GM12875 (cell line): ENCODE results near the gene ARMC6.

Source experiments
- H3K4me3 ChIP-seq: one replicate; pipeline ENCODE4 v1.5.1; 2011; ENCODE audit warnings: low read depth, low read length, control low read depth
- CTCF ChIP-seq: IDR thresholded peaks from 2 replicates; pipeline ENCODE4 v1.5.1; 2011; ENCODE audit warnings: low read depth, mild to moderate bottlenecking, control low read depth, inconsistent platforms, low read length, moderate library complexity, borderline replicate concordance; ENCODE audit not compliant: insufficient read depth

The ARMC6 gene

GRCh38 chr19:19075126-19075525 lies 41.7 kb downstream of the ARMC6 start:
- TF ChIP-seq CTCF, result no peak
- no peak overlapping the region for H3K4me3 ChIP-seq

GRCh38 chr19:19076476-19076875 lies 43.1 kb downstream of the ARMC6 start:
- no peak overlapping the region for H3K4me3 ChIP-seq
- no peak for TF ChIP-seq CTCF

GRCh38 chr19:19077103-19077502 lies 43.7 kb downstream of the ARMC6 start:
- H3K4me3 ChIP-seq, result no peak overlapping the region
- no peak for TF ChIP-seq CTCF

- TF ChIP-seq CTCF, result no peak
- H3K4me3 ChIP-seq, result no peak overlapping the region
Observed at GRCh38 chr19:19078801-19079200, 45.4 kb downstream of the ARMC6 start.

GRCh38 chr19:19079571-19079970 lies 46.2 kb downstream of the ARMC6 start:
- no peak overlapping the region for H3K4me3 ChIP-seq
- no peak for TF ChIP-seq CTCF

GRCh38 chr19:19081642-19082151 lies 48.3 kb downstream of the ARMC6 start:
- TF ChIP-seq CTCF, result no peak
- H3K4me3 ChIP-seq, result no peak overlapping the region

- no peak for TF ChIP-seq CTCF
Observed at GRCh38 chr19:19083413-19084178, 50.2 kb downstream of the ARMC6 start.

More at GRCh38 chr19:19083413-19084178, 50.2 kb downstream of the ARMC6 start:
- H3K4me3 ChIP-seq, result no peak overlapping the region
